ENCODE data around the gene ZNF200.

The ZNF200 gene

DNA sequence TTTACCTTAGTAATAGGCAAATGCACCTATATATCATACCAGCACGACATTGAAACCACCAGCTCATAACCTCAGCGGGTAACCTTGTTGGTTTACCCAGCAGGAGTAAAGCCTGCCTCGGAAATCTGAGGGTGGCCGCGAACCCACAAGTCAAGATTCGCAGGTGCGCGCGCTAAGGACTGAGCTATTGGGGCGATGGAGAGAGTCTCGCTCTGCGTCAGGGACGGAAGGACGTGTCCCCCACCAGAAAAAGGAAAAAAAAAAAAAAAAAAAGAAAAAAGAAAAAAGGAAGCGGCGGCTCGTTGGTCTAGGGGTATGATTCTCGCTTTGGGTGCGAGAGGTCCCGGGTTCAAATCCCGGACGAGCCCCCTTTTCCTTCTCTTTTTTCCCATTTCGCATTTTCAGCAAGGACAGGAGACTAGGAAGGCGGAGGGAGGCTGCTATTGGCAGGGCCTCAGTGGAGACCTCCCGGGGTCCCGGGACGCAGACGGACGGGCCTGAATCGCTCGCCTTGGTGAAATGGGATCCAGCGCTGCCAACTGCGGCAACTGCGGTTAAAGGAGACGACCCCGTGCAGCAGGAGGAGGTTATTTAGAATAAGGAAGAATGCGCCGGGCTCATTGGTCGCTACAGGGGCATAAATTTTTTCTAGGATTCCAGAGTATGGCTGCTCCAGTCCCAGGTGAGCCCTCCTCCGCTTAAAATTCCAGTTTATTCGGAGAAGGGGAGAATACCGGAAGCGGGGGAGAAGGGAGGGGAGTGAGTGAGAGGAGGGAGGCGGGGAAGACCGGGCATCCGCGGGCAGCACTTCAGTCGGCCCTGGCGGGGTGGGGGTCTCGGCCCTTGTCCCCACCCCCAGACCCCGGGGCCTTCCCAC, 46.9 kb downstream of the ZNF200 start, which contains the start of gene OR1F1:
Gene OR1F1 (plus strand): TSS at position 407 of the 877 bp plus-strand sequence.
- Histone ChIP-seq H3K27ac (peak within 1 kb of the TSS; percentile 72), H2AFZ (ENCODE audit: low read depth) (peak within 1 kb of the TSS; percentile 79)

GRCh38 chr16:3186946-3187690, 47.8 kb downstream of the ZNF200 start:
- Histone ChIP-seq H3K27ac (no peak overlapping the region), H2AFZ (ENCODE audit: low read depth) (no peak overlapping the region), H3K4me3 (IDR thresholded peaks at IDR 0.05; ENCODE audit: insufficient read depth, low read depth, low read length) (no peak overlapping the region), H4K20me1 (ENCODE audit: insufficient read depth) (no peaks in the 10 kb centered on the region), H3K36me3 (ENCODE audit: insufficient read depth) (no peaks in the 10 kb centered on the region), H3K9ac (no peak overlapping the region), H3K79me2 (ENCODE audit: insufficient read depth, low read depth) (no peaks in the 10 kb centered on the region), H3K4me2 (peak overlapping the region; percentile 1; the same call in 1 of the 2 replicates), H3K4me1 (ENCODE audit: low read depth, poor library complexity, severe bottlenecking) (peaks cover 32% of the 10 kb centered on the region), H3K27me3 (ENCODE audit: insufficient read depth, low read depth) (no peaks in the 10 kb centered on the region; the same call in 1 of the 2 replicates)
- TF ChIP-seq CTCF (conservative IDR thresholded peaks at IDR 0.05; ENCODE audit: low read depth, low read length): no peak

More for the DNA sequence above, 46.9 kb downstream of the ZNF200 start, which contains the start of gene OR1F1:
- peak within 1 kb of the TSS; percentile 57 for H3K9ac ChIP-seq
- no peaks in the 10 kb centered on the region for H3K79me2 ChIP-seq (ENCODE audit: insufficient read depth, low read depth)
- TF ChIP-seq CTCF (conservative IDR thresholded peaks at IDR 0.05; ENCODE audit: low read depth, low read length): no peak
- peaks cover 32% of the 10 kb centered on the region for H3K4me1 ChIP-seq (ENCODE audit: low read depth, poor library complexity, severe bottlenecking)
- no peaks in the 10 kb centered on the region for H3K27me3 ChIP-seq (ENCODE audit: insufficient read depth, low read depth)
- H3K36me3 ChIP-seq (ENCODE audit: insufficient read depth): no peaks in the 10 kb centered on the region
- no peak within 1 kb of the TSS for H3K4me3 ChIP-seq (IDR thresholded peaks at IDR 0.05; ENCODE audit: insufficient read depth, low read depth, low read length)
- peak within 1 kb of the TSS; percentile 97 for H3K4me2 ChIP-seq
- no peaks in the 10 kb centered on the region for H4K20me1 ChIP-seq (ENCODE audit: insufficient read depth)

GRCh38 chr16:3183445-3184139, 51.4 kb downstream of the ZNF200 start:
- peak overlapping the region; percentile 28; the same call in 1 of the 2 replicates for H3K9ac ChIP-seq
- no peak overlapping the region for H3K4me3 ChIP-seq (IDR thresholded peaks at IDR 0.05; ENCODE audit: insufficient read depth, low read depth, low read length)
- peaks cover 25% of the 10 kb centered on the region; the same call in 1 of the 2 replicates for H3K27me3 ChIP-seq (ENCODE audit: insufficient read depth, low read depth)
- H2AFZ ChIP-seq (ENCODE audit: low read depth): peak overlapping the region; percentile 51
- TF ChIP-seq CTCF (conservative IDR thresholded peaks at IDR 0.05; ENCODE audit: low read depth, low read length): no peak
- H3K27ac ChIP-seq: no peak overlapping the region
- peaks cover 25% of the 10 kb centered on the region for H3K4me1 ChIP-seq (ENCODE audit: low read depth, poor library complexity, severe bottlenecking)
- H3K79me2 ChIP-seq (ENCODE audit: insufficient read depth, low read depth): no peaks in the 10 kb centered on the region
- no peaks in the 10 kb centered on the region for H3K36me3 ChIP-seq (ENCODE audit: insufficient read depth)
- no peaks in the 10 kb centered on the region for H4K20me1 ChIP-seq (ENCODE audit: insufficient read depth)
- H3K4me2 ChIP-seq: peak overlapping the region; percentile 37; the same call in 1 of the 2 replicates

Data from KMS-11 (cell line).